ENCODE measurements around the gene TATDN2. TPM values are rescaled to one million over a fixed set of nuclear protein-coding genes. Genes with fewer than 3 reads are reported as not detected.

TATDN2 gene, protein sequence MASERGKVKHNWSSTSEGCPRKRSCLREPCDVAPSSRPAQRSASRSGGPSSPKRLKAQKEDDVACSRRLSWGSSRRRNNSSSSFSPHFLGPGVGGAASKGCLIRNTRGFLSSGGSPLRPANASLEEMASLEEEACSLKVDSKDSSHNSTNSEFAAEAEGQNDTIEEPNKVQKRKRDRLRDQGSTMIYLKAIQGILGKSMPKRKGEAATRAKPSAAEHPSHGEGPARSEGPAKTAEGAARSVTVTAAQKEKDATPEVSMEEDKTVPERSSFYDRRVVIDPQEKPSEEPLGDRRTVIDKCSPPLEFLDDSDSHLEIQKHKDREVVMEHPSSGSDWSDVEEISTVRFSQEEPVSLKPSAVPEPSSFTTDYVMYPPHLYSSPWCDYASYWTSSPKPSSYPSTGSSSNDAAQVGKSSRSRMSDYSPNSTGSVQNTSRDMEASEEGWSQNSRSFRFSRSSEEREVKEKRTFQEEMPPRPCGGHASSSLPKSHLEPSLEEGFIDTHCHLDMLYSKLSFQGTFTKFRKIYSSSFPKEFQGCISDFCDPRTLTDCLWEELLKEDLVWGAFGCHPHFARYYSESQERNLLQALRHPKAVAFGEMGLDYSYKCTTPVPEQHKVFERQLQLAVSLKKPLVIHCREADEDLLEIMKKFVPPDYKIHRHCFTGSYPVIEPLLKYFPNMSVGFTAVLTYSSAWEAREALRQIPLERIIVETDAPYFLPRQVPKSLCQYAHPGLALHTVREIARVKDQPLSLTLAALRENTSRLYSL
- 10 to 100 TPM; 58.4 to 61.2 TPM for total RNA-seq

- CTCF ChIA-PET = interaction anchor here (0.7 to 1.5 kb wide), 7 partner anchors 12 to 517 kb away, joined by 3 to 4 read pairs (median 3); no protein-coding TSS in a partner anchor
- POLR2A ChIA-PET = interaction anchor here (0.8 to 1.8 kb wide), 7 partner anchors 20 to 470 kb away, joined by 3 to 13 read pairs (median 3); partner anchors contain the start of gene VHL
Observed at GRCh38 chr3:10248184-10248983, at the start of gene TATDN2. Gene TATDN2 (plus strand): TSS chr3:10248459. CDS start chr3:10249201, 742 bp downstream.

DNA sequence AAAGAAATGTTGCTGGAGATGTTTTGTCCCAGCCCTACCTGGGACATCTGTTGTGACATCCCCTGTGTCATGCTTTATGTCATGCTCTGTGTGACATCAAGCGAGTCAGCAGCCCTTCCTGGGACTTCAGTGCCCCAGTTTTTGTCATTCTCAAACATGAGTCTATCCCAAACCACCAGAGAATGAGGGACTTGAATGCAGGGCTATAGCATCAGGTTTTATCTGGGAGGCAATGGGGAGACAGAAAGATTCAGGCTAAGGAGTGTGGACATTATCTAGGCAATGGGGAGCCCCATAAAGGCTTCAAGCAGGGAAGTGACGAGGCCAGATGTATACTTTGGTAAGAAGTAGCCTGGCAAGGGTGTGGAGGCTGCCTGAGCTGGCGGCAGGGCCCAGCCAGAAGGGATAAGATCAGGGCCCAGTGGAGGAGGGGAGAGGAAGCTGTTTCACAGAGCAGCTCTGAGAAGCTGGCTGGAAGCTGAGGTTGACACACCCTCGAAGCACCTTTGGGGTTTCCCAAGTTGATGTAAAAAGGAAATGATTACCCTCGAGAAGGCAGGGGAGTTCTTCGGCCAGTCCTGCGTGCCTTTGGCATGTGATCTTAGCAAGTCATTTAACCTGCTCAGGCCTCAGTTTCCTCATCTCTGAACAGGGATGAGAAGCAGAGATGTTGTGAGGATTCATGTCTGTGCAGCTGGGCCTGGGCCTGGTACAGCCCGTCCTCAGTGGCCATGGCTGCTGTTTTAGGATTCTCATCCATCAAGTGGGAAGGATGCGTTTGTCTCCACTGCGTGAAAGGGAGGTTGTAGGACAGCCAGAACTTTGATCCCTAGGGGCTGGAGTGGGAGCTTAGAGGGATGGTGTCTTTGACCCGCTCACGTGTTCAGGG, 49.3 kb upstream of the TATDN2 start:
- POLR2A ChIA-PET = interaction anchor here (0.6 to 1.0 kb wide), 5 partner anchors 13 to 266 kb away, joined by 3 to 4 read pairs (median 3); partner anchors contain the start of genes TATDN2 and VHL

GRCh38 chr3:10204921-10205320, 43.3 kb upstream of the TATDN2 start:
- ChIA-PET CTCF (no interaction called here), POLR2A (no interaction called here)

More for the DNA sequence above, 49.3 kb upstream of the TATDN2 start:
- CTCF ChIA-PET = interaction anchor here (0.6 to 0.9 kb wide), 2 partner anchors 13 to 39 kb away, joined by 3 read pairs; no protein-coding TSS in a partner anchor

DNA sequence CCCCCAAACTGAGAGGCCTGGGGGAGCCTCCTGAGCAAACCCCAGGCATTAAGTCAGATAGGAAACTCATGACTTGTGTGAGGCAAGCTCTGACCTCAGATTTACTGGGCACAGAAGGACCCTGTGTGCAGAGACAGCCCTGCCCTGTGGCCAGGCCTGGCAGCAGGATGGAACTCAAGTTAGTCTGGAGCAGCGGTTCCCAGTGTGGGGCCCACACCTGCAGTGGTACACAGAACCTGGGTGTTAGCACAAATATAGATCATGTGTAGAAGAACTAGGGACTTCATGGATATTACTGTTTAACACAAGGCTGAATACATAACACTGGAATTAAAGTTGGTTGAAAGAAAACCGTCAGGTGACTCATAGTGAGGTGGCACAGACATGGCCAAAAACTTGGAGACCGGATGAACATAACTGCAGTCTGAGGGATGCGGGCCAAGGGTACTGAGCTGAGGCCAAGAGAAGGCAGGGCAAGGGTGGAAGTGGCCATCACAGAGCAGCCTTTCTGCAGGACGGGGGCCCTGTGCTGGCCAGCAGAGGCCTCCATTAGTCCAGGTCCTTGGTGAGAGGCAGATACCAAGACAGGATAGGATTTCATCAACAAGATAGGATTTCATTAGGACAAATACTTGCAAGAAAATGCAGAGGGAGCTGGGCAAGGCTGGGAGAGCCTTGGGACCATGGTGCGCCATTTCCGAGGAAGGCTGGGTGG, 42.7 kb upstream of the TATDN2 start:
- CTCF ChIA-PET = no interaction called here

GRCh38 chr3:10206166-10206511, 42.1 kb upstream of the TATDN2 start:
- ChIA-PET POLR2A (no interaction called here), CTCF (no interaction called here)

More for the DNA sequence above, 42.7 kb upstream of the TATDN2 start:
- POLR2A ChIA-PET = no interaction called here

GRCh38 chr3:10213156-10213792, 35.0 kb upstream of the TATDN2 start:
- ChIA-PET POLR2A (interaction anchor here (1.2 kb wide), 1 partner anchor 15 kb away, joined by 3 read pairs; no protein-coding TSS in a partner anchor), CTCF (interaction anchor here (0.9 to 2.3 kb wide), 4 partner anchors 9 to 48 kb away, joined by 3 to 7 read pairs (median 4); partner anchors contain the start of gene IRAK2)

DNA sequence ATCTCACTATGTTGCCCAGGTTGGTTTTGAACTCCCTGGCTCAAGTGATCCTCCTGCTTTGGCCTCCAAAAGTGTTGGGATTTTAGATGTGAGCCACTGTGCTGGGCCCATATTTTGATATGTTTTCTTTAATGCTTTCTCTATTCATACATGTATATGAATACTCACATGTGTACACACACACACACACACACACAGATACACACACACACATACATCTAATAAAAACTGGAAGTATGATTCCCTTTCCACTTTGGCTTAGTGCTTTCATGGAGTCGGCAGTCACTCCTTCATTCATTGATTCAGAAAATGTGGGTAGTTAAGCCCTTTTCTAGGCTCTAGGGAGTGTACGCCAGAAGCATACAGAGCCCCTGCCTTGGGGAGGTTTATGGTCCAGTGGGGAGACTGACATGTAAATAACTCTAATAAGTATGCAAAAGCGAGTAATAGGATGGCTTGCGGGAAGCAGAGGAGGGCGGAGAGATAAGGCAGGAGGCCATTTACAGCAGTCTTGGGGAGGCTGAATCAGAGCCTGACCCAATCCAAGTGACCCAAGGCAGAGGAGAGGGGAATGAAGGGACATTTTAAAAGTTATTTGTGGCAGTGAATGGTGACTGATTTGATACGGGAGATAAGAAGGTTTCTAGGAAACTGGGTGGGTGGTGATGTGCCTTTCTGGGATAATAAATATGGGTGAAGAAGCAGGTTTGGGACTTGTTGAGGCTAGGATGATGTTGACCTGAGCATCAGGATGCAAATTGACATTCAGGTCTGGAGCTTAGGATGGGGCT, 32.5 kb upstream of the TATDN2 start:
- POLR2A ChIA-PET = no interaction called here
- CTCF ChIA-PET = interaction anchor here (0.6 kb wide), 1 partner anchor 21 kb away, joined by 3 read pairs; no protein-coding TSS in a partner anchor

GRCh38 chr3:10217359-10217758, 30.9 kb upstream of the TATDN2 start:
- ChIA-PET POLR2A (no interaction called here), CTCF (interaction anchor here (0.6 kb wide), 1 partner anchor 12 kb away, joined by 3 read pairs; no protein-coding TSS in a partner anchor)

DNA sequence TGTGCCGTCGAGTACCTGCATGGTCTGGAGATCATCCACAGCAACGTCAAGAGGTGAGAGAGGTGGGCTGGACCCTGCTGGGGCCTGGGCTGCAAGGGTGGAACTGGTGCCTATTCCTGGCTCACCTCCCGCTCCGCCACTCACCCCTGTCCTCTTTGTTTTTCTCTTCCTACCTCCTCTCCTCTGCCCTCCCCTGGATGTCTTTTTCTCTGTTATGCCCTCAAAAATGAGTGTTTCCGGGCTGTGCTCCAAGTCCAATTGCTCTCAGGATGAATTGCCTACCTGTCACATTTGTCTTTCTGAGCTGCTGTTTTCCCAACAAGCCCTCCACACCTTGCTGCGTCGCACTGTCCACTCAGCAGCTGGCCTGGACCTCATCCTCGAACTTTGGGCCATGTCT, 28.5 kb upstream of the TATDN2 start:
- ChIA-PET POLR2A (interaction anchor here (0.9 kb wide), 1 partner anchor 61 kb away, joined by 7 read pairs; no protein-coding TSS in a partner anchor), CTCF (interaction anchor here (0.9 to 1.4 kb wide), 2 partner anchors 9 to 44 kb away, joined by 3 read pairs; no protein-coding TSS in a partner anchor)

- ChIA-PET CTCF (interaction anchor here (0.7 to 1.7 kb wide), 6 partner anchors 12 to 291 kb away, joined by 3 to 6 read pairs (median 4); partner anchors contain the start of gene TATDN2), POLR2A (interaction anchor here (0.5 to 0.6 kb wide), 2 partner anchors 82 to 490 kb away, joined by 3 to 4 read pairs; no protein-coding TSS in a partner anchor)
Observed at GRCh38 chr3:10223676-10224639, 24.3 kb upstream of the TATDN2 start.

- ChIA-PET POLR2A (interaction anchor here (0.6 kb wide), 1 partner anchor 491 kb away, joined by 4 read pairs; no protein-coding TSS in a partner anchor), CTCF (interaction anchor here (1.2 to 1.9 kb wide), 3 partner anchors 11 to 83 kb away, joined by 4 to 5 read pairs (median 5); partner anchors contain the start of genes TATDN2 and VHL)
Observed at GRCh38 chr3:10224794-10225665, 23.2 kb upstream of the TATDN2 start.

DNA sequence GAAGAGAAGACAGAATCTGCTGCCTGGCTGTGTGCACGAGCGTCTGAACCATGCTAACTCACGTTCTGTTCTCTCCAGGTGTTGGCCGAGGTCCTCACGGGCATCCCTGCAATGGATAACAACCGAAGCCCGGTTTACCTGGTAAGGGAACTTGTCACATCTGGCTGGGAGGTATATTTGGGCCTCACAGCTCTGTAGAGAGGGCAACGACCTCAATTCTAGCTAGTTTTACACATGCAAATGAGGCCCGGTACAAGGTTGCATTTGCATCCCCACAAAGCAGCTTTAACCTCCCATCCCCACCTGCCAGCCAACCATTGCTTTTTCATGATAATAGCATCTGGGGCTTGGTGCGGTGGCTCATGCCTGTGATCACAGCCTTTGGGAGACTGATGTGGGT, 22.0 kb upstream of the TATDN2 start:
- ChIA-PET CTCF (interaction anchor here (0.6 to 1.9 kb wide), 4 partner anchors 12 to 84 kb away, joined by 3 to 5 read pairs (median 4); partner anchors contain the start of genes TATDN2 and VHL), POLR2A (interaction anchor here (0.6 to 0.7 kb wide), 2 partner anchors 47 to 236 kb away, joined by 3 to 6 read pairs; no protein-coding TSS in a partner anchor)

DNA sequence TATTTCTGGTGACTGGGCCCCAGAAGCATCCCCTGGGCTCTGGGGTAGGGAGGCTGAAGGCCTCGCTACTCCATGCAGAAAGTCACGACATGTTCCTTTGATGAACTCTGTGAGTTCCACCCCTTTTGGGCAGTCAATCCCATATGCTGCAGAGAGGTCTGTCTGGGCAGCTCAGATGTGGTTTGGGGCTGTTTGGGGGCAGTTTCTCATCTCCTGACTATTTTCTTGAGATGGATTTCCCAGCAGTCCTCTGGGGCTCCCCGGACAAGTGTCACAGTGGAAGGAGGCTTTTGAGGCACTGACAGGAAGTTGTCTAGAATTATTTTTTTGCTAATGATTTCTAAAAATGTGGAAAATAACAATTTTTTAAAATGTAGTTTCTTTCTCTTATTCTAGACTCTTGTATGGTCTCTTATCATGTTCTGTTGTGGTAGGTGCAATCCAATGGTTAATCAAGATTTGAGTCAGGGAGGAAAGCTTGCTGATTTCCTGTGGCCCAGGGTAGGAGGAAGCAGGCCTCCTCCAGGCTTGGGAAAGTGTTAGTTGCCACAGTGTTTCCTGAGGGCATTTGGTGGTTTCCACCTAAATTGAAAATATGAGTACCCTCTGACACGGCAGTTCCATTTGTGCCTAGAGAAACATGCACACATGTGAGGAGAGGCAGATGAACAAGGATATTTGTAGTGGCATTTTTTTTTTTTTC, 19.9 kb upstream of the TATDN2 start:
- CTCF ChIA-PET = interaction anchor here (0.7 to 1.4 kb wide), 6 partner anchors 8 to 63 kb away, joined by 3 to 6 read pairs (median 3); partner anchors contain the start of gene IRAK2
- POLR2A ChIA-PET = interaction anchor here (0.5 to 1.3 kb wide), 2 partner anchors 21 to 111 kb away, joined by 3 to 5 read pairs; no protein-coding TSS in a partner anchor
